WERI-Rb-1 (cell line): ENCODE results near the gene C16orf95.

Source experiments
- DNase-seq: peaks from one replicate; pipeline ENCODE4 v3.0.0-alpha.2; 2020
- H3K27ac ChIP-seq: fragments of 250-450 bp; sonication (Bioruptor Pico); 2 replicates; pipeline ENCODE4 v1.5.1; 2020; ENCODE audit warnings: mild to moderate bottlenecking, moderate library complexity
- H3K27me3 ChIP-seq: fragments of 250-450 bp; sonication (Bioruptor Pico); 2 replicates; pipeline ENCODE4 v1.5.1; 2021; ENCODE audit warnings: mild to moderate bottlenecking, low read depth, moderate library complexity; ENCODE audit not compliant: insufficient read depth, severe bottlenecking
- H3K36me3 ChIP-seq: fragments of 250-450 bp; sonication (Bioruptor Pico); 2 replicates; pipeline ENCODE4 v1.5.1; 2020; ENCODE audit warnings: mild to moderate bottlenecking, moderate library complexity
- H3K4me3 ChIP-seq: 2 replicates; pipeline ENCODE4 v1.5.1; 2011; ENCODE audit warnings: low read depth, mild to moderate bottlenecking, control low read depth, low read length
- H3K9me3 ChIP-seq: fragments of 250-450 bp; sonication (Bioruptor Pico); 2 replicates; pipeline ENCODE4 v1.5.1; 2021; ENCODE audit warnings: mild to moderate bottlenecking, moderate library complexity; ENCODE audit not compliant: severe bottlenecking
- CTCF ChIP-seq: IDR thresholded peaks from 2 replicates; pipeline ENCODE4 v1.5.1; 2011; ENCODE audit warnings: low read depth, mild to moderate bottlenecking, control low read depth, inconsistent platforms, low read length

C16orf95 gene

DNA sequence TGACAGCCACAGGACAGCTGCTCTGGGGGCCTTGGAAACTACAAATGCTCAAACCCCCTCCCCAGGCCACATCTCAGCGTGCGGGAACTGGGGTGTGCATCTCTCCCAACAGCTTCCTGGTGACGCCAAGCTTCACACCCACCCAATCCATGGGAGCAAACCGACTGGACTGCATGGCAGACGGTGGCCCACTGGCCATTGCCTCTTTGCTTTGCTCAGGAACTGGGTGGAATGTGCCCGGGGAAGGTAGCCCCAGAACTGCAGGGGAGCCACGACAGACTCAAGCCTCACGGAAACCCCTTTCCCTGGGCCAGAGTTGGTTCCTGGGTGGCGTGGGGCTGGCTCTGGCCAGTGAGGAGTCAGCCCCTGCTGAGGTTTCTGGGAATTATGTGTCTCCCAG is 5.2 kb upstream of the C16orf95 start:
- no peaks in the 10 kb centered on the region for H3K36me3 ChIP-seq
- H3K27ac ChIP-seq, result peak overlapping the region; percentile 24; the same call in 1 of the 2 replicates
- DNase-seq, result no peak
- H3K4me3 ChIP-seq, result no peak overlapping the region
- H3K9me3 ChIP-seq, result no peaks in the 10 kb centered on the region
- TF ChIP-seq CTCF, result no peak
- no peaks in the 10 kb centered on the region for H3K27me3 ChIP-seq

DNA sequence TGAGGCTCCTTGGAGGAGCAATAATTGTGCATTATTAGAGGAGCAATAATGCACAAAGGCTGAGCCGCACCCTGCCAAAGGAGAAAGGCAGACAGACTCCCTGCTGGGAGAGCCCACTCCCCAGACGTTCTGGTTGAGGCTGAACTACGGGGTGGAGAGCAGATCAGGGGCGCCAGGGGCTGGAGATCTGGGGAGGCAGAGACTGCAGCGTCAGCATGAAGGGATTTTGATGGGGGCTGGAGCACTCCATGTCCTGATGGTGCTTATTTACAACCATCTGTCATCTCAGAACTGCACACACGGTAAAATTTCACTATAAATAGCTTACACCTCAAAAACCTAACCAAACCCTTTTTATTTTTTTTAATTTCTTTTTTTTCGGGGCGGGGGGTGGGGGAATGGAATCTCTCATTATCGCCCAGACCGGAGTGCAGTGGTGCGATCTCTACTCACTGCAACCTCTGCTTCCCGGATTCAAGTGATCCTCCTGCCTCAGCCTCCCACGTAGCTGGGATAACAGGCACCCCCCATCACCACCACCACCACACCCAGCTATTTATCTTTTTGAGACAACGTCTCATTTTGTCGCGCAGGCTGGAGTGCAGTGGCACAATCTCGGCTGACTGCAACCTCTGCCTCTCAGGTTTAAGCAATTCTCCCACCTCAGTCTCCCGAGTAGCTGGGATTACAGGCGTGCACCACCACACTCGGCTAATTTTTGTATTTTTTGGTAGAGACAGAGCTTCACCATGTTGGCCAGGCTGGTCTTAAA is 4.3 kb upstream of the C16orf95 start:
- Histone ChIP-seq H3K9me3 (no peaks in the 10 kb centered on the region), H3K4me3 (no peak overlapping the region), H3K27me3 (no peaks in the 10 kb centered on the region), H3K27ac (peak overlapping the region; percentile 60), H3K36me3 (no peaks in the 10 kb centered on the region)
- DNase-seq, result peak; percentile 21
- no peak for TF ChIP-seq CTCF

DNA sequence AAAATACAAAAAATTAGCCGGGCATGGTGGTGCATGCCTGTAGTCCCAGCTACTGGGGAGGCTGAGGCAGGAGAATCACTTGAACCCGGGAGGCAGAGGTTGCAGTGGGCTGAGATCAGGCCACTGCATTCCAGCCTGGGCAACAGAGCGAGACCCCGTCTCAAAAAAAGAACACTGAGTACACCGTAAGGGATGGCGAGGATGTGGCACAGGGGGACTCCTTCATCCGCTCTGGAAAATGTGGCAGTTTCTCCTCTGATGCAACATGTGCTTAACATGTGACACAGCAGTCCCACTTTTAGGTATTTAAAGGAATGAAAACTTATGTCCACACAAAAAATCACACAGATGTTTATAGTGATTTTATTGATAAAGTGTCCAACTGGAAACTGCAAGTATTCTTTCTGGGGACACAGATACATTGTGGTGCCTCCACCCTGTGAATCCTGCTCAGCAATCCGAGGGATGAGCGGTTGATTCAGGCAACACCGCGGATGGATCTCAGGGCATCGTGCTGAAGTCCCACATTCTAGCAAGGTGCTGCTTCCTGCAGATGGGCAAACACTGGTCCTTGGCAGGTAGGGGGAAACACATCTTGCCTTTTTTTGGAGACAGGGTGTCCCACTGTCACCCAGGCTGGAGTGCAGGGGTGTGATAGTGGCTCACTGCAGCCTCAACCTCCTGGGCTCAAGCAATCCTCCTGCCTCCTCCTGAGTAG is 3.5 kb upstream of the C16orf95 start:
- Histone ChIP-seq H3K27ac (peak overlapping the region; percentile 60), H3K27me3 (no peaks in the 10 kb centered on the region), H3K9me3 (no peaks in the 10 kb centered on the region), H3K36me3 (no peaks in the 10 kb centered on the region), H3K4me3 (no peak overlapping the region)
- no peak for TF ChIP-seq CTCF
- no peak for DNase-seq

DNA sequence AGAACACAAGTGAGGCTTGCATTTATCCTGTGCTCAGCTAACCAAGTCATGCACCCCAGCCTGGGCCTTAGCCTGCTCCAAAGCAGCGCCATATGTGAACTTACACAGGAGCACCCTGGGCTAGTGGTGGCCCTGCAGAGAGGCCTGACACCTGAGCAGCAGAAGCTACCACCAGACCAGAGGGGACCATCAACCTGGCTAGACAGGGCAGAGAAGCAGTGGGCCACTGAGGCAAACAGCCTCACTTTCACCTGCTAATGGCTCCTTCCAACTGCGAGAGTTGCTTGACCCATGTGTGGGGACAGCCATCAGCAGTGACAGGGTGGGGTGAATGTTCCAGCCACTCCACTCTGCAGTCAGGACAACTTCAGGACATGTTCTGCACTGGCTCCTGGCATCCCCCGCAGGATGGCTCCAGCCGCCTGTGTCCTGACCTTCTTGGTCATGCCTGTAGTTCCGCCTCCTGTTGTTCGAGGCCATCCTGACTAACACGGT is 2.9 kb upstream of the C16orf95 start:
- DNase-seq, result no peak
- TF ChIP-seq CTCF, result no peak
- H3K9me3 ChIP-seq, result no peaks in the 10 kb centered on the region
- H3K27ac ChIP-seq, result no peak overlapping the region
- no peak overlapping the region for H3K4me3 ChIP-seq
- no peaks in the 10 kb centered on the region for H3K36me3 ChIP-seq
- no peaks in the 10 kb centered on the region for H3K27me3 ChIP-seq

DNA sequence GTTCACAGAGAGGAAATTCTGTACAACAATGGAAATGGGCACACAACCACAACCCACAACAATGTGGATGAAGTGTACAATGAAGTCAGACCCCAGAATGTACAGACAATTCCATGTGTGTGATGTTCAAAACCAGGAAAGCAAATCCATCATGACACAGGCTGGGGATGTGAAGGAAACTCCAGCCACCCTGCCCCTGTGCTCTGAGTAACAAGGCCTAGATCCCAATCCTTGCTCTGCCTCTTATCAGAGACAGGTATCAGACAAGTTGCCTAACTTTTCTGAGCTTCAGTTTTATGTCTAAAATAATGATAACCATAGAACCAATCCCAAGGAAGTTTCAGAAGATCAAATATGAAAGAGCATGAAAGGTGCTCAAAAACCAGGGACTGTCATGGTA is 1.8 kb upstream of the C16orf95 start:
- Histone ChIP-seq H3K27me3 (no peaks in the 10 kb centered on the region), H3K27ac (no peak overlapping the region), H3K4me3 (no peak overlapping the region), H3K36me3 (no peaks in the 10 kb centered on the region), H3K9me3 (no peaks in the 10 kb centered on the region)
- DNase-seq, result no peak
- no peak for TF ChIP-seq CTCF
